ENCODE results near the gene KIF6.

The KIF6 gene

DNA sequence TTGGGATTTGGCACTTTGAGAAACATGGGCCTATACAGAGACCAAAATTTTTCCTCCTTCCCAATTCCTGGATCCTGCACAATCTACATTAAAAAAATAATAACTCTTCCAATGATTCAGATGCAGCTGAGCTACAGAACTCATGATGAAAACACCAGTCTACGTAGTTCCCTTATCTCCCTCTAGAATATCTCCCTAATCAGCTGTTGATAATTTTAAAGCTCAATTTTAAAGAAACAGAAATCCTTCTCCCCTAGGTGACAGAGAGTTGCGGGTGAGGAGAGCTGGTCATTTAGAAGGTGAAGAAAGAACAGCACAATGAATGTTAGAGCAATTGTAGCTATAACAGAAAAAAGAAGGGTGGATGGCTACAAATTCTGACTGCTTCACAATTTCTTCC, 227.1 kb downstream of the KIF6 start:
- H3K4me3 ChIP-seq (ENCODE audit: low read depth, low read length) = no peak overlapping the region
- no peak for DNase-seq (ENCODE audit: low read depth)
- TF ChIP-seq CTCF (IDR thresholded peaks at IDR 0.05; ENCODE audit: insufficient read depth, low read depth, low read length, missing control alignments) = no peak

DNA sequence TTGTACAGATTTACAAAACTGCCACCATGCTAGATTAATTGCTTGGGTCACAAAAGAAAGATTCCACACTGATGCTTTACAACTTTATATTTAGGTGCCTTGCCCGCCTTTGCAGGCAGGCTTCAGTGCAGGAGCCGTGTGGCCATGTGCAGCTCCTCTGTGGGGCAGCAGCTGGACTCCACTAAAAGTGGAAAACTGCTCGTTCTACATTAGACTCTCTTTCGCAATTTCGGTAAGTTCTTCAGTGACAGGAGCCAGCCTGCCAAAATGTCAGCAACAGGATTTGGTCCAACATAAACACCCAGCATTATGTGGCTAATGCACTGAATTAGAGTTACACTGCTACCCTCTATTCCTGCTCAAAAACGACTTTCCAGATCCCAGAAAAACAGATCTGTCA, 228.3 kb downstream of the KIF6 start:
- TF ChIP-seq CTCF (IDR thresholded peaks at IDR 0.05; ENCODE audit: insufficient read depth, low read depth, low read length, missing control alignments) = no peak
- no peak overlapping the region for H3K4me3 ChIP-seq (ENCODE audit: low read depth, low read length)
- no peak for DNase-seq (ENCODE audit: low read depth)

DNA sequence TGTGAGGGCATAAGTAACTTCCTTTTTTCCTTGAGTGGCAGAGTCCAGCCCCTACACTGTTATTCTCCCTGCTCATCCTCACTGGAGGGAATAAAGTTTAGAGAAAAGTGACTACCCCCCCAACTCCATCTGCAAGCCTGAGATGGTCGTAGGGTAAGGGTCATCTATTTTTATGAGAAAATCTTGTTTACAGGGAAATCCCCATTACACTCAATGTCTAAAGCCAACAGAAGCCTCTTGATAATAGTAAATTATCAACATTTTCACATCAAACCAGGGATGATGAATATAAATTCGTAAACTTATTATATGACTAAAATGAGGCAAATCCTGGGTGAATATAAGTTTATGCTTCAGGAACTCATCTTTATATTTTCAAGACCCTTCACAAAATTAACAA, 228.8 kb downstream of the KIF6 start:
- TF ChIP-seq CTCF (IDR thresholded peaks at IDR 0.05; ENCODE audit: insufficient read depth, low read depth, low read length, missing control alignments) = no peak
- no peak for DNase-seq (ENCODE audit: low read depth)
- H3K4me3 ChIP-seq (ENCODE audit: low read depth, low read length) = no peak overlapping the region

DNA sequence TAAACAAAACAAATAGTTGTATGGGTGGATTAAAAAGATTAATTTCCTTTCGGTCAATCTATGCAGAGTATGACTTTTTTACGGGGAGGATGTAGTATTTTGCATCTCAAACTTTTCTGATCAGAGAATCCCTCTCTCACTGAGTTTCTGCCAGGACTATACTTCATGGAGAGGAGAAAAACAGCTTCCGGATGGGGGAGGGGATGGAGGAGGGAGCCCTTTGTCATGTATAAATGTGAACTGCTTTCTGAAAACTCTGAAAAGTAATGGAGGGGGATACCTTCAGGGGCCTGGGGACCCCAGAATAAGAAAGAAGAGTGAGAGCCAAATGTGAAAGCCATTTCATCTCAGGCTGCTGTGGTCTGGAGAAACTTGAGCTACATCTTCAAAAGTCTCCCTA, 229.6 kb downstream of the KIF6 start:
- DNase-seq (ENCODE audit: low read depth) = no peak
- no peak overlapping the region for H3K4me3 ChIP-seq (ENCODE audit: low read depth, low read length)
- no peak for TF ChIP-seq CTCF (IDR thresholded peaks at IDR 0.05; ENCODE audit: insufficient read depth, low read depth, low read length, missing control alignments)

DNA sequence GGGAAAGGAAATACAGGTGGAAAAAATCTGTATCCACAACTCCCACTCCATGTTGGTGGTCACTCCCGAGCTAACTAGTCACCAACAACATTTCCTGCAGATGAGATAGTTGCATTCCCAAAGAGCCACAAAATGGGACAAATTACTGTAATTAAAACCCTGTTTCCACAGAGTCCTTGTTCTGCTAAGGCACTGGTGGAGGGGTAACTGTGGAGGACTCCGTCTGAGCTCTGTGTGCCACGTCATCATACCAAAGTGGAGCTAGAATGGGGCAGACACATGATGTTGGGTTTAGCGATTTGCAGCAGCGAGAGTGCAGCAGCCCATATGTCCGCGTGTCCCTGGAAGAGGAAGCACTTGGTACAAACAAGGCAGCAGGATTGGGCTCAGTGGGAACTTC, 230.2 kb downstream of the KIF6 start:
- no peak for TF ChIP-seq CTCF (IDR thresholded peaks at IDR 0.05; ENCODE audit: insufficient read depth, low read depth, low read length, missing control alignments)
- no peak overlapping the region for H3K4me3 ChIP-seq (ENCODE audit: low read depth, low read length)
- no peak for DNase-seq (ENCODE audit: low read depth)

DNA sequence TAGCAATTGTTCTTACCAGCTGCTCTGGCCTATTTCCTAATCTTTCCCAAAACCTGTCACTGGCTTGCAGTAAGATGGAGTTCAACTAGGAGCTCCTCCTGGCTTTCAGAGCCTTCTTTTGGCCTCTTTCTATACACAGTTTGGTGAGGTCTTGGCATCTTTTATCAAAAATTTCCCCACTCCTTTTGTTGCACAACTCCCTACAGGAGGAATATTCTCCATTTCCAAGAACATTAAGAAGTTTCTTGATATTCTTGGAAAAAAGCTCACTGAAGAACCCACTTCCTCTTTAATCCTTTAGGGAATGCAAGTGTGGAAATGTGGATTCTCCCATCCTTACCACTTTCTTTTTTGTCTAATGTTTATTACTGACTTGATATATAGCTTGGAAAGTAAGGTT, 231.4 kb downstream of the KIF6 start:
- DNase-seq (ENCODE audit: low read depth) = no peak
- no peak for TF ChIP-seq CTCF (IDR thresholded peaks at IDR 0.05; ENCODE audit: insufficient read depth, low read depth, low read length, missing control alignments)
- H3K4me3 ChIP-seq (ENCODE audit: low read depth, low read length) = no peak overlapping the region

- no peak for TF ChIP-seq CTCF (IDR thresholded peaks at IDR 0.05; ENCODE audit: insufficient read depth, low read depth, low read length, missing control alignments)
- no peak for DNase-seq (ENCODE audit: low read depth)
- no peak overlapping the region for H3K4me3 ChIP-seq (ENCODE audit: low read depth, low read length)
These were observed 232.0 kb downstream of the KIF6 start for GRCh38 chr6:39493174-39493573.
